ENCODE data around the gene SNX13.
A peak's percentile ranks its signal among the peaks of the same experiment; 100 is the strongest.

Gene SNX13

GRCh38 chr7:17774248-17774647 is 166.0 kb downstream of the SNX13 start:
- no peak for DNase-seq

- DNase-seq, result no peak
Measured at GRCh38 chr7:17773289-17773626, 167.0 kb downstream of the SNX13 start.

- DNase-seq, result no peak
Measured at GRCh38 chr7:17772581-17773288, 167.6 kb downstream of the SNX13 start.

GRCh38 chr7:17771901-17772408 is 168.3 kb downstream of the SNX13 start:
- DNase-seq, result no peak

GRCh38 chr7:17770710-17771375 is 169.5 kb downstream of the SNX13 start:
- DNase-seq, result no peak

- peak; percentile 26 for DNase-seq
Measured at GRCh38 chr7:17769918-17770317, 170.4 kb downstream of the SNX13 start.

- DNase-seq, result no peak
Measured at GRCh38 chr7:17758008-17758407, 182.3 kb downstream of the SNX13 start.

- no peak for DNase-seq
Measured at GRCh38 chr7:17746020-17746530, 194.2 kb downstream of the SNX13 start.

GRCh38 chr7:17745610-17746009 is 194.7 kb downstream of the SNX13 start:
- no peak for DNase-seq

- no peak for DNase-seq
Measured at GRCh38 chr7:17743316-17743715, 197.0 kb downstream of the SNX13 start.

GRCh38 chr7:17741426-17741825 is 198.9 kb downstream of the SNX13 start:
- DNase-seq, result no peak
